Measurements from ENCODE around the gene RYR3. TPM values are rescaled to one million over a fixed set of nuclear protein-coding genes. Genes with fewer than 3 reads are reported as not detected.

RYR3 gene
- total RNA-seq, 1 experiment from 2014 or later: not detected

DNA sequence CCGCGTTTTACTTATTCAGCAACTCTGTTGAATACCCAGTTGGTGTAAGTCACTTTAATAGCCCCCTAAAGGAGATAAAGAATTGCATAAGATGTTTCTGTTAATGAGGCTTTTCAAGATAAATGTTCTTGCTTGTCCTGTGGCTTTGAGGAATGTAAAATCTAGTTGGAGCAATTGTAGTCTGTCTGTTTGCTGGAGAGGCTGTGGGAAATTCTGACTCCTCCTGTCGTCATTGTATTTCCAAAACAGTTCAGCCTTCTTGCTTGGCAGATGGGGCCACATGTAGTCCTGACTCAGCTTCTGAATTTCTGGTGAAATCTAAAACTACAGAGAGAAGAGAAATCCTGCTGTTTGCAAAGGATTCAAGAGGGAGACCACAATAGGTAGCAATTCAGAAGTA lies 114.4 kb downstream of the RYR3 start:
- Histone ChIP-seq H3K4me3 (ENCODE audit: low read length) (no peak overlapping the region), H3K4me1 (ENCODE audit: insufficient read depth, low read length) (no peaks in the 10 kb centered on the region), H2AFZ (ENCODE audit: low read length) (no peak overlapping the region), H3K36me3 (ENCODE audit: low read depth, low read length) (no peaks in the 10 kb centered on the region), H3K27ac (ENCODE audit: low read length) (no peak overlapping the region), H3K4me2 (ENCODE audit: low read length) (no peak overlapping the region), H3F3A (ENCODE audit: low read length, unreplicated experiment) (no peaks in the 10 kb centered on the region), H4K20me1 (ENCODE audit: low read length) (no peaks in the 10 kb centered on the region), H3K9me2 (replicated peaks; ENCODE audit: low read length) (no peaks in the 10 kb centered on the region), H3K9me3 (ENCODE audit: low read length) (no peaks in the 10 kb centered on the region), H3K9ac (ENCODE audit: low read length) (no peak overlapping the region), H3K27me3 (ENCODE audit: low read length) (peaks cover 93% of the 10 kb centered on the region), H3K79me2 (ENCODE audit: low read length) (no peaks in the 10 kb centered on the region)
- ChIA-PET POLR2A (ENCODE audit: unreplicated experiment) (no interaction called here), CTCF (no interaction called here)
- TF ChIP-seq, protein P1, sequence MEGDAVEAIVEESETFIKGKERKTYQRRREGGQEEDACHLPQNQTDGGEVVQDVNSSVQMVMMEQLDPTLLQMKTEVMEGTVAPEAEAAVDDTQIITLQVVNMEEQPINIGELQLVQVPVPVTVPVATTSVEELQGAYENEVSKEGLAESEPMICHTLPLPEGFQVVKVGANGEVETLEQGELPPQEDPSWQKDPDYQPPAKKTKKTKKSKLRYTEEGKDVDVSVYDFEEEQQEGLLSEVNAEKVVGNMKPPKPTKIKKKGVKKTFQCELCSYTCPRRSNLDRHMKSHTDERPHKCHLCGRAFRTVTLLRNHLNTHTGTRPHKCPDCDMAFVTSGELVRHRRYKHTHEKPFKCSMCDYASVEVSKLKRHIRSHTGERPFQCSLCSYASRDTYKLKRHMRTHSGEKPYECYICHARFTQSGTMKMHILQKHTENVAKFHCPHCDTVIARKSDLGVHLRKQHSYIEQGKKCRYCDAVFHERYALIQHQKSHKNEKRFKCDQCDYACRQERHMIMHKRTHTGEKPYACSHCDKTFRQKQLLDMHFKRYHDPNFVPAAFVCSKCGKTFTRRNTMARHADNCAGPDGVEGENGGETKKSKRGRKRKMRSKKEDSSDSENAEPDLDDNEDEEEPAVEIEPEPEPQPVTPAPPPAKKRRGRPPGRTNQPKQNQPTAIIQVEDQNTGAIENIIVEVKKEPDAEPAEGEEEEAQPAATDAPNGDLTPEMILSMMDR (conservative IDR thresholded peaks at IDR 0.05; ENCODE audit: low read depth, low read length): no peak
- TF ChIP-seq EZH2phosphoT487 (IDR thresholded peaks at IDR 0.05; ENCODE audit: borderline replicate concordance, low read length): no peak
- no peak for TF ChIP-seq EZH2 (IDR thresholded peaks at IDR 0.05; ENCODE audit: low read length, unreplicated experiment)
- intact Hi-C loops (cut with micrococcal nuclease): no loop called here
- DNase-seq (no peak), ATAC-seq (no peak)
- BruUV-seq (replicated peaks): no TSS peak

DNA sequence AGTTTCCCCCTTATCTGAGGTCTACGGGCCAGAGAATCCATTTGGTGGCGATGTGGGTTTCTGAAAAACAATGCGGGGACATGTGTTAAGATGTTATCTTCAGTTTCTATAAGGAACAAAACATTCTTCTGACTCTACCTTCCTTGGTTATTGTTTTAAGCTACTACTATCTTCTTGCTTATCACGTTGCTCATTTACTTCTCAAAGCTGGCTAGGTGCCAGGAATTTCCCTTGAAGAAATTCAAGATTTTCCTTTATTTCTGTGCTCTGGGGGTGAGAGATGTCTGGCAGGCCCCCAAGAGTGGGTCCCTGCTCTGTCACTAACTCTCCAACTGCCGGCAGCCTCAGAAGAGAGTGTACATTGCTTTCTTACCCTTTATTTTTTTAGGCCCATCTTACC lies 119.8 kb downstream of the RYR3 start:
- no TSS peak for BruUV-seq (replicated peaks)
- CTCF ChIA-PET: no interaction called here

DNA sequence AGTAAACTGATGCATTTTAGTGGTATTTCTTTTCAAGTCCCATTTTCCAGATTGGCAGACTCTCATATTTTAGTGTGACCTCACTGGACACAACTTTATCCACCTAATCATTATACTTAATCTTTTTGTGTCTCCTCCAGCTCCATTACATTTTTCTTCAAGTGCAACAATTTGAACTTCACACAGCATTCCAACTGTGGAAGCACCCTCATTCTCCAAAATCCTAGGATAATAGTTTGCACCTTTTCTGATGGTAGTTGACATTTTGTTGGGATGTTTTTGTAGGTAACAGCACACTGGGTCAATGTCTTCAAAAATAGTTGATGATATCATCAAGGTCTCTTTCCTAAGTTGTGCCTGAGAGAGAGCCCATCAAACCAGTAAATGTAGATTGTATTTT lies 123.1 kb downstream of the RYR3 start:
- ATAC-seq (no peak), DNase-seq (no peak)
- Histone ChIP-seq H3K27ac (ENCODE audit: low read length) (no peak overlapping the region), H3K36me3 (ENCODE audit: low read depth, low read length) (no peaks in the 10 kb centered on the region), H3K4me1 (ENCODE audit: insufficient read depth, low read length) (no peaks in the 10 kb centered on the region), H3K79me2 (ENCODE audit: low read length) (no peaks in the 10 kb centered on the region), H3K27me3 (ENCODE audit: low read length) (peaks cover 43% of the 10 kb centered on the region), H3K9ac (ENCODE audit: low read length) (no peak overlapping the region), H3K9me2 (replicated peaks; ENCODE audit: low read length) (no peaks in the 10 kb centered on the region), H2AFZ (ENCODE audit: low read length) (no peak overlapping the region), H3K4me2 (ENCODE audit: low read length) (no peak overlapping the region), H4K20me1 (ENCODE audit: low read length) (no peaks in the 10 kb centered on the region), H3K4me3 (ENCODE audit: low read length) (no peak overlapping the region), H3K9me3 (ENCODE audit: low read length) (no peaks in the 10 kb centered on the region), H3F3A (ENCODE audit: low read length, unreplicated experiment) (no peaks in the 10 kb centered on the region)
- intact Hi-C loops (cut with micrococcal nuclease): no loop called here
- BruUV-seq (replicated peaks): no TSS peak
- TF ChIP-seq, protein P1 (conservative IDR thresholded peaks at IDR 0.05; ENCODE audit: low read depth, low read length): no peak
- TF ChIP-seq EZH2phosphoT487 (IDR thresholded peaks at IDR 0.05; ENCODE audit: borderline replicate concordance, low read length) (no peak), EZH2 (IDR thresholded peaks at IDR 0.05; ENCODE audit: low read length, unreplicated experiment) (no peak)
- POLR2A ChIA-PET (ENCODE audit: unreplicated experiment): no interaction called here
- CTCF ChIA-PET: no interaction called here

More for the DNA sequence above, 119.8 kb downstream of the RYR3 start:
- Histone ChIP-seq H3K27ac (ENCODE audit: low read length) (no peak overlapping the region), H3K4me1 (ENCODE audit: insufficient read depth, low read length) (no peaks in the 10 kb centered on the region), H3K79me2 (ENCODE audit: low read length) (no peaks in the 10 kb centered on the region), H3K9me2 (replicated peaks; ENCODE audit: low read length) (no peaks in the 10 kb centered on the region), H3K4me3 (ENCODE audit: low read length) (no peak overlapping the region), H2AFZ (ENCODE audit: low read length) (no peak overlapping the region), H3F3A (ENCODE audit: low read length, unreplicated experiment) (no peaks in the 10 kb centered on the region), H3K9ac (ENCODE audit: low read length) (no peak overlapping the region), H3K9me3 (ENCODE audit: low read length) (no peaks in the 10 kb centered on the region), H3K27me3 (ENCODE audit: low read length) (peaks cover 63% of the 10 kb centered on the region), H3K36me3 (ENCODE audit: low read depth, low read length) (no peaks in the 10 kb centered on the region), H3K4me2 (ENCODE audit: low read length) (no peak overlapping the region), H4K20me1 (ENCODE audit: low read length) (no peaks in the 10 kb centered on the region)
- no peak for DNase-seq
- intact Hi-C loops (cut with micrococcal nuclease): no loop called here
- no peak for ATAC-seq
- POLR2A ChIA-PET (ENCODE audit: unreplicated experiment): interaction anchor here (0.7 kb wide), 1 partner anchor 65 kb away, joined by 3 read pairs; no protein-coding TSS in a partner anchor
- TF ChIP-seq, protein P1 (conservative IDR thresholded peaks at IDR 0.05; ENCODE audit: low read depth, low read length): no peak
- no peak for TF ChIP-seq EZH2 (IDR thresholded peaks at IDR 0.05; ENCODE audit: low read length, unreplicated experiment)
- TF ChIP-seq EZH2phosphoT487 (IDR thresholded peaks at IDR 0.05; ENCODE audit: borderline replicate concordance, low read length): no peak
